Keratinocyte (primary cell): ENCODE data around the gene FAM162B. TPM values are rescaled to one million over a fixed set of nuclear protein-coding genes. Genes with fewer than 3 reads are reported as not detected.

Source experiments
- DNase-seq: peaks from one replicate; pipeline ENCODE4 v3.0.0-alpha.2; 2011; ENCODE audit warnings: low read depth, missing footprints, low spot score
- FAIRE-seq: peaks from 2 replicates; lab custom pipeline; 2011; peaks lifted over from hg19 to GRCh38; lab: Jason Lieb, UNC
- H2AFZ ChIP-seq: 2 replicates; pipeline ENCODE4 v1.6.0; 2012; ENCODE audit warnings: low read length, control low read depth, inconsistent platforms; ENCODE audit not compliant: control insufficient read depth
- H3K27ac ChIP-seq: 2 replicates; pipeline ENCODE4 v1.5.1; 2011; ENCODE audit warnings: low read length; ENCODE audit not compliant: control insufficient read depth, insufficient read depth
- H3K27me3 ChIP-seq: 3 replicates; pipeline ENCODE4 v1.6.0; 2011; ENCODE audit warnings: low read length; ENCODE audit not compliant: control insufficient read depth, insufficient read depth; ENCODE audit errors: extremely low read depth
- H3K36me3 ChIP-seq, 2 experiments: 2 replicates in 1 of 2; 3 replicates in 1 of 2; pipeline ENCODE4 v1.5.1; 2011; ENCODE audit warnings: low read length in 2 of 2, mild to moderate bottlenecking in 1 of 2; ENCODE audit not compliant: control insufficient read depth in 2 of 2, insufficient read depth in 2 of 2; ENCODE audit errors: extremely low read depth in 1 of 2
- H3K4me1 ChIP-seq: 3 replicates; pipeline ENCODE4 v1.5.1; 2011; ENCODE audit warnings: low read length; ENCODE audit not compliant: control insufficient read depth, insufficient read depth; ENCODE audit errors: extremely low read depth
- H3K4me2 ChIP-seq: 3 replicates; pipeline ENCODE4 v1.6.0; 2011; ENCODE audit warnings: low read depth, low read length; ENCODE audit not compliant: control insufficient read depth, insufficient read depth; ENCODE audit errors: extremely low read depth
- H3K4me3 ChIP-seq, 3 experiments: fragments of 200-600 bp in 1 of 3; sonication (generic) in 1 of 3; 2 replicates in 2 of 3; 3 replicates in 1 of 3; pipeline ENCODE4 v1.5.1; 2011 to 2016; ENCODE audit warnings: low read length in 3 of 3, mild to moderate bottlenecking in 3 of 3, control low read depth in 2 of 3, inconsistent platforms in 1 of 3, low read depth in 1 of 3, mixed read lengths in 1 of 3, mixed run types in 1 of 3, moderate library complexity in 1 of 3; ENCODE audit not compliant: control insufficient read depth in 2 of 3, insufficient read depth in 2 of 3; ENCODE audit errors: extremely low read depth in 1 of 3
- H3K79me2 ChIP-seq: 2 replicates; pipeline ENCODE4 v1.6.0; 2012; ENCODE audit warnings: low read length; ENCODE audit not compliant: control insufficient read depth, insufficient read depth
- H3K9ac ChIP-seq: 3 replicates; pipeline ENCODE4 v1.6.0; 2011; ENCODE audit warnings: low read length; ENCODE audit not compliant: control insufficient read depth, insufficient read depth; ENCODE audit errors: extremely low read depth
- H3K9me1 ChIP-seq: 3 replicates; pipeline ENCODE4 v1.6.0; 2011; ENCODE audit warnings: low read length; ENCODE audit not compliant: control insufficient read depth, insufficient read depth; ENCODE audit errors: extremely low read depth
- H3K9me3 ChIP-seq: 2 replicates; pipeline ENCODE4 v1.5.1; 2012; ENCODE audit warnings: low read depth, low read length; ENCODE audit not compliant: control insufficient read depth
- H4K20me1 ChIP-seq: 3 replicates; pipeline ENCODE4 v1.6.0; 2011; ENCODE audit warnings: low read length; ENCODE audit not compliant: control insufficient read depth, insufficient read depth; ENCODE audit errors: extremely low read depth
- EZH2 ChIP-seq: IDR thresholded peaks from one replicate; pipeline ENCODE4 v1.6.1; 2012; ENCODE audit warnings: inconsistent platforms, mild to moderate bottlenecking, low read length, moderate library complexity
- dilution Hi-C: fragments of 300-500 bp; cut with MboI; formaldehyde crosslinking; loops from one replicate; pipeline ENCODE4 v1.7.0; 2020; ENCODE audit warnings: low sequenced_read_pairs; ENCODE audit not compliant: extremely low pct_ligation_motif_present
- polyA plus RNA-seq, 5 experiments: library from polyadenylated mRNA; depleted of rRNA in 3 of 5; stranded (reverse) in 3 of 5; stranded (forward) in 1 of 5; unstranded in 1 of 5; fragments of >200 nt; gene quantifications; 1 replicate in 1 of 5; 2 replicates in 3 of 5; 3 replicates in 1 of 5; pipeline versions ENCODE4 v1.2.1 to v1.2.3, GENCODE V29; 2011 to 2012; ENCODE audit warnings: missing spikeins in 2 of 5, low read depth in 1 of 5, low replicate concordance in 1 of 5
- TF ChIP-seq, protein P1 (sequence below), 3 experiments: IDR thresholded peaks in 1 of 3; conservative IDR thresholded peaks in 1 of 3; optimal IDR thresholded peaks in 1 of 3; 2 replicates in 2 of 3; 3 replicates in 1 of 3; pipeline versions ENCODE3 to v1.5.1; 2011; ENCODE audit warnings: low read length in 3 of 3, mild to moderate bottlenecking in 3 of 3, moderate library complexity in 2 of 3, control low read depth in 1 of 3, inconsistent platforms in 1 of 3; ENCODE audit not compliant: insufficient read depth in 2 of 3; ENCODE audit errors: extremely low read depth in 1 of 3

FAM162B gene
- polyA plus RNA-seq, 1 donor (not counting 4 experiments of a cell fraction or from before 2014, with no cell fraction given) = not detected

DNA sequence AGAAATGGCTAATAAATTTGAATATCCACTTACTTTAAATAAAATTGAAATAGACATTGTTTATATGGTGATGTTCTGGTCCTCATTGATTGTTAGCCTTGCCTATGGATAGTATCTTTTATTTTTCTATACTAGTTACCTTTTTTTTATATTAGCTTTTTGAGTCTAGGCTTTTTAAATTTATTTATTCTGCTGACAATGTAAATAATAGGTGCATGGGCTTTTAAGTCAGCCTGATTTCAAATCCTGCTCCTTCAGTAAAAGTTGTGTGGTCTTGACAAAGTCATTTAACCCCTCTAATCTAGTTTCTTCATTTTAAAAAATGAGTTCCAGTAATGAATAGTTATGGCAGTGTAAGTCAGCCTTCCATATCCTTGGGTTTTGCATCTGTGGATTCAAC lies 38.6 kb downstream of the FAM162B start:
- no peaks in the 10 kb centered on the region for H4K20me1 ChIP-seq
- H3K36me3 ChIP-seq = no peaks in the 10 kb centered on the region
- FAIRE-seq = no peak

GRCh38 chr6:116714761-116715160 lies 50.8 kb downstream of the FAM162B start:
- FAIRE-seq = no peak

More for the DNA sequence above, 38.6 kb downstream of the FAM162B start:
- no peak for DNase-seq
- Histone ChIP-seq H3K4me2 (no peak overlapping the region), H3K9ac (no peak overlapping the region), H3K9me1 (no peaks in the 10 kb centered on the region), H3K27me3 (no peaks in the 10 kb centered on the region), H3K4me3 (no peak overlapping the region), H3K27ac (no peak overlapping the region), H2AFZ (no peak overlapping the region), H3K9me3 (no peaks in the 10 kb centered on the region), H3K4me1 (no peaks in the 10 kb centered on the region), H3K79me2 (no peaks in the 10 kb centered on the region)
- TF ChIP-seq, protein P1, sequence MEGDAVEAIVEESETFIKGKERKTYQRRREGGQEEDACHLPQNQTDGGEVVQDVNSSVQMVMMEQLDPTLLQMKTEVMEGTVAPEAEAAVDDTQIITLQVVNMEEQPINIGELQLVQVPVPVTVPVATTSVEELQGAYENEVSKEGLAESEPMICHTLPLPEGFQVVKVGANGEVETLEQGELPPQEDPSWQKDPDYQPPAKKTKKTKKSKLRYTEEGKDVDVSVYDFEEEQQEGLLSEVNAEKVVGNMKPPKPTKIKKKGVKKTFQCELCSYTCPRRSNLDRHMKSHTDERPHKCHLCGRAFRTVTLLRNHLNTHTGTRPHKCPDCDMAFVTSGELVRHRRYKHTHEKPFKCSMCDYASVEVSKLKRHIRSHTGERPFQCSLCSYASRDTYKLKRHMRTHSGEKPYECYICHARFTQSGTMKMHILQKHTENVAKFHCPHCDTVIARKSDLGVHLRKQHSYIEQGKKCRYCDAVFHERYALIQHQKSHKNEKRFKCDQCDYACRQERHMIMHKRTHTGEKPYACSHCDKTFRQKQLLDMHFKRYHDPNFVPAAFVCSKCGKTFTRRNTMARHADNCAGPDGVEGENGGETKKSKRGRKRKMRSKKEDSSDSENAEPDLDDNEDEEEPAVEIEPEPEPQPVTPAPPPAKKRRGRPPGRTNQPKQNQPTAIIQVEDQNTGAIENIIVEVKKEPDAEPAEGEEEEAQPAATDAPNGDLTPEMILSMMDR (optimal IDR thresholded peaks at IDR 0.05 in 1 of 3, IDR thresholded peaks at IDR 0.05 in 1 of 3, conservative IDR thresholded peaks at IDR 0.05 in 1 of 3; ENCODE audit: extremely low read depth in 1 of 3, insufficient read depth in 2 of 3, low read length in 3 of 3) = no peak
- no peak for TF ChIP-seq EZH2
- dilution Hi-C loops = no loop called here

More at GRCh38 chr6:116714761-116715160, 50.8 kb downstream of the FAM162B start:
- TF ChIP-seq, protein P1 (optimal IDR thresholded peaks at IDR 0.05 in 1 of 3, IDR thresholded peaks at IDR 0.05 in 1 of 3, conservative IDR thresholded peaks at IDR 0.05 in 1 of 3; ENCODE audit: extremely low read depth in 1 of 3, insufficient read depth in 2 of 3, low read length in 3 of 3) = no peak
- TF ChIP-seq EZH2 = no peak
- Histone ChIP-seq H3K4me1 (no peaks in the 10 kb centered on the region), H3K27me3 (no peaks in the 10 kb centered on the region), H3K9ac (no peak overlapping the region), H3K27ac (no peak overlapping the region), H3K36me3 (no peaks in the 10 kb centered on the region), H3K4me3 (no peak overlapping the region), H2AFZ (no peak overlapping the region), H3K9me1 (no peaks in the 10 kb centered on the region), H3K4me2 (no peak overlapping the region), H3K79me2 (no peaks in the 10 kb centered on the region), H3K9me3 (no peaks in the 10 kb centered on the region), H4K20me1 (no peaks in the 10 kb centered on the region)
- dilution Hi-C loops = no loop called here
- DNase-seq = no peak
